ENCODE measurements around the gene NOL9. TPM values are rescaled to one million over a fixed set of nuclear protein-coding genes. Genes with fewer than 3 reads are reported as not detected.

NOL9 gene
- total RNA-seq, 3 donors from 2014 or later, result 20.0 to 28.3 (median 21.1) TPM

DNA sequence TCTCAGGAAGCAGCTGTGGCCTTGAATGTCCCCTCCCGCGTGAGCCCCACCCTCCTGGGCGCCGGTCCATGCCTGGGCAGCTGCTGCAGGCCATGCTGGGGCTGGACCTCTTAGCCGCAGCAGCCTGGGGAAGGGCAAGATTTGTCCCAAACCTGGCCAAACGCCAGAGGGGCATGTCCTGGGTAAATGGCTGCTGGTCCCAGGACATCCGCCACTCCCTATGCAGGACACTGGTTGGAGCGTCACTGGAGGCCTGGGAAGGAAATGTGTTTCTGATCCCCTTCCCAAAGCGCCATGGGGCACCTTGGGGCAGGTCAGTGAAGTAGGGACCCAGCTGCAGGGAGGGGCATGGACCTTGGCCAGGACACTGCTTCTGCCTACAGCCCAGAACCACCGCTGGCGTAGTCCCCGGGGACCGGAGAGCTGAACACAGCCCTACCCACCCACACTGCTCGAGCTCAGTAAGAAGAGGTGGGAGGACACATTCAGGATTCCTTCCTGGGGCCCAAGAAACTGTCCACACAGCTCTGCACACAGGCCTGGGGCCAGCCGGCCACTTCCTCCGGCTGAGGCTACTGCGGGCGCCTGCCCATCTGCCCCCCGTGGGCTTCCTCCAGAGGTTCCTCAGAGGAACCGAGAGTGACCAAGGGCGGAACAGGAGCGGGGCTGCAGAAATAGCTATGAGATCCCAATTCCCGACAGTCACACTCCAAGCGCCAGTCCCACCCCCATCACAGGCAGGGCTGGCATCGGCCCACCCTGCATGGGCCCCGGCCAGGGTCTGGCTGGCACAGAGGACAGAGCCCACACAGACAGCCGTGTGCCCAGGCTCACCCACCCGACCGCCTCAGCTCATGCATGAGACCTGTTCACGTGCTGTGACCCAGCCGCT is 52.1 kb downstream of the NOL9 start:
- Histone ChIP-seq H3K4me1 (ENCODE audit: low read depth) (peaks cover 11% of the 10 kb centered on the region), H3K9me3 (no peaks in the 10 kb centered on the region), H3K4me3 (no peak overlapping the region), H3K36me3 (ENCODE audit: low read depth) (no peaks in the 10 kb centered on the region)
- intact Hi-C loops (cut with DNase I, micrococcal nuclease), result no loop called here
- peak; percentile 39 to 71 (median 62) for DNase-seq
- peak; percentile 42 for ATAC-seq
- TF ChIP-seq, protein P1, sequence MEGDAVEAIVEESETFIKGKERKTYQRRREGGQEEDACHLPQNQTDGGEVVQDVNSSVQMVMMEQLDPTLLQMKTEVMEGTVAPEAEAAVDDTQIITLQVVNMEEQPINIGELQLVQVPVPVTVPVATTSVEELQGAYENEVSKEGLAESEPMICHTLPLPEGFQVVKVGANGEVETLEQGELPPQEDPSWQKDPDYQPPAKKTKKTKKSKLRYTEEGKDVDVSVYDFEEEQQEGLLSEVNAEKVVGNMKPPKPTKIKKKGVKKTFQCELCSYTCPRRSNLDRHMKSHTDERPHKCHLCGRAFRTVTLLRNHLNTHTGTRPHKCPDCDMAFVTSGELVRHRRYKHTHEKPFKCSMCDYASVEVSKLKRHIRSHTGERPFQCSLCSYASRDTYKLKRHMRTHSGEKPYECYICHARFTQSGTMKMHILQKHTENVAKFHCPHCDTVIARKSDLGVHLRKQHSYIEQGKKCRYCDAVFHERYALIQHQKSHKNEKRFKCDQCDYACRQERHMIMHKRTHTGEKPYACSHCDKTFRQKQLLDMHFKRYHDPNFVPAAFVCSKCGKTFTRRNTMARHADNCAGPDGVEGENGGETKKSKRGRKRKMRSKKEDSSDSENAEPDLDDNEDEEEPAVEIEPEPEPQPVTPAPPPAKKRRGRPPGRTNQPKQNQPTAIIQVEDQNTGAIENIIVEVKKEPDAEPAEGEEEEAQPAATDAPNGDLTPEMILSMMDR (IDR thresholded peaks at IDR 0.05), result no peak

DNA sequence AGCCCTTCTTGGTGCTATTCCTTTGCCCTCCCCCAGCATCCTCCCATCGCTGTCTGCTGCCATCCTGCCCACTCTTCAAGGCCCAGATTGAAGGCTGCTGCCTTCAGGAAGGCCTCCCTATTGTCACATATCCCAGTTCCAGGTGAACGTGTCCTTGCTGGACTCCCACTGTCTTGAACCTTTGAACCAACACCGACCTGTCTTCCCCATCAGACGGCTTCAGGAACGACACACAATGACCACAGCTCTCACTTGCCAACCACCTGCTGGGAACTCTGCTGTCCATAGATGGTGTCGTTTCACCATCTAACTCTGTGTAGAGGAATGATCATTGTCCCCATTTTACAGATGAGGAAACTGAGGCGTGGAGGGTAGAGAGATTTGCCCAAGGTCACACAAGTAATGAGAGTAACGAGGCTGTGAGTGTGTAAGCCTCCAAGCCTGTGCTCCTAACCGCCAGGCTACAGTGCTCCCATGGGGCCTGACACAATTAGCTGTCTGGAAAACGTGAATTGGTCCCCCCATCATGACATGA is 53.0 kb downstream of the NOL9 start:
- DNase-seq (no peak), ATAC-seq (no peak)
- Histone ChIP-seq H3K4me1 (ENCODE audit: low read depth) (peaks cover 18% of the 10 kb centered on the region), H3K36me3 (ENCODE audit: low read depth) (no peaks in the 10 kb centered on the region), H3K4me3 (no peak overlapping the region), H3K9me3 (no peaks in the 10 kb centered on the region)
- TF ChIP-seq, protein P1 (IDR thresholded peaks at IDR 0.05), result no peak
- intact Hi-C loops (cut with DNase I, micrococcal nuclease), result no loop called here

- Histone ChIP-seq H3K9me3 (no peaks in the 10 kb centered on the region), H3K36me3 (ENCODE audit: low read depth) (no peaks in the 10 kb centered on the region), H3K4me1 (ENCODE audit: low read depth) (peaks cover 21% of the 10 kb centered on the region), H3K4me3 (no peak overlapping the region)
- TF ChIP-seq, protein P1 (IDR thresholded peaks at IDR 0.05), result no peak
- intact Hi-C loops (cut with DNase I, micrococcal nuclease), result no loop called here
- DNase-seq (peak in 1 of 3 donors; percentile 48), ATAC-seq (no peak)
Measured at GRCh38 chr1:6500544-6501278, 53.6 kb downstream of the NOL9 start.

- ATAC-seq (no peak), DNase-seq (no peak)
- TF ChIP-seq, protein P1 (IDR thresholded peaks at IDR 0.05), result no peak
- Histone ChIP-seq H3K4me3 (no peak overlapping the region), H3K36me3 (ENCODE audit: low read depth) (no peaks in the 10 kb centered on the region), H3K4me1 (ENCODE audit: low read depth) (peaks cover 21% of the 10 kb centered on the region), H3K9me3 (no peaks in the 10 kb centered on the region)
- intact Hi-C loops (cut with DNase I, micrococcal nuclease), result no loop called here
Measured at GRCh38 chr1:6499296-6499695, 55.0 kb downstream of the NOL9 start.

DNA sequence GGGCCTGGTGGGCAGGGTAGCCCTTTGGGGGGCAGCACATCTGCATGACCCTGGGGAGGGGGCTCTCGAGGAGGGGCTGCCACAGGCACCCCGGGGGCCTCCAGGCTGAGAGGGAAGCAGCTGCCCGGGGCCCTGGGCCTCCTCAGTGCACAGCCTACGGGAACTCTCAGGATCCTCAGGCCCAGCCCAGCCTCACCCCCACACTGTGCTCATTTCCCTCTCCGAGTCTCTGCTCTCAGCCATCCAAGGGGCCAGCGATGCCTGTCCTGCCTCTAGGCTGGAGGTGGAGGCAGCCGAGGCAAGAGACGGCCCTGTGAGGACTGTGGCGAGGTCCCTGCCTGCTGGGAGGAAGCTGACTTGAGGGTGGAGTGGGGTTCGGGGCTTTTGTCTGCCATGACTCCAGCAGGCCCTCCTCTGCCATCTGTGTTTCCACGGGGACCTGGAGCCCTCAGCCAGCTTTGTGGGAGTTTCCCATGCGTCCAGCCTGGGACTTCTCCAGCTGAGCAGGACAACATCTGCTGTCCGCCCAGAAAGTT is 55.7 kb downstream of the NOL9 start:
- no peaks in the 10 kb centered on the region for H3K9me3 ChIP-seq

More for the DNA sequence above, 55.7 kb downstream of the NOL9 start:
- no peak overlapping the region for H3K4me3 ChIP-seq
- ATAC-seq, result no peak
- H3K36me3 ChIP-seq (ENCODE audit: low read depth), result no peaks in the 10 kb centered on the region
- DNase-seq, result no peak
- intact Hi-C loops (cut with DNase I, micrococcal nuclease), result no loop called here
- TF ChIP-seq, protein P1 (IDR thresholded peaks at IDR 0.05), result no peak
- peaks cover 21% of the 10 kb centered on the region for H3K4me1 ChIP-seq (ENCODE audit: low read depth)

Measured in mucosa of descending colon (tissue), 3 donors.